ENCODE data around the gene PCBP3. TPM values are rescaled to one million over a fixed set of nuclear protein-coding genes. Genes with fewer than 3 reads are reported as not detected.

PCBP3 gene
- total and polyA plus RNA-seq, 10 of the 15 experiments (the other 5 are each of a cell fraction or from before 2014, with no cell fraction given), result 0.09 to 1.3 (median 0.46) TPM; not detected in 3

GRCh38 chr21:45742247-45742646, 98.7 kb downstream of the PCBP3 start (continued):
- TF ChIP-seq RELA (IDR thresholded peaks at IDR 0.05; ENCODE audit: borderline replicate concordance, partially characterized antibody) (no peak), SMAD1 (IDR thresholded peaks at IDR 0.05; ENCODE audit: low read depth, partially characterized antibody) (no peak), BCLAF1 (IDR thresholded peaks at IDR 0.05) (no peak)

- WGBS (ENCODE audit: insufficient coverage, insufficient replicate concordance, low lambda C conversion rate, missing lambda C conversion rate), result 58% methylated on average over 7 of the region's 7 CpGs
- intact Hi-C loops (cut with micrococcal nuclease; ENCODE audit: unreplicated experiment), result no loop called here
- RAD21 ChIA-PET (ENCODE audit: unreplicated experiment), result no interaction called here
These were observed 101.7 kb downstream of the PCBP3 start for GRCh38 chr21:45745256-45745655.

More at GRCh38 chr21:45745256-45745655, 101.7 kb downstream of the PCBP3 start:
- Histone ChIP-seq H3K4me3 (no peak overlapping the region), H3K27me3 (replicated peaks in 1 of 2; ENCODE audit: control insufficient read depth in 2 of 2, insufficient read depth in 2 of 2, low read length in 1 of 2) (no peaks in the 10 kb centered on the region), H3K79me2 (ENCODE audit: control insufficient read depth, insufficient read depth, low read length) (no peaks in the 10 kb centered on the region), H3K4me1 (ENCODE audit: control insufficient read depth, insufficient read depth, low read length) (no peaks in the 10 kb centered on the region), H3K4me2 (ENCODE audit: control insufficient read depth, insufficient read depth) (no peak overlapping the region), H4K20me1 (ENCODE audit: control insufficient read depth, insufficient read depth) (no peaks in the 10 kb centered on the region), H2AFZ (ENCODE audit: control insufficient read depth, low read depth, low read length) (no peak overlapping the region), H3K36me3 (ENCODE audit: control insufficient read depth in 2 of 2, insufficient read depth in 2 of 2, low read length in 1 of 2) (no peaks in the 10 kb centered on the region), H3K9ac (ENCODE audit: control insufficient read depth, insufficient read depth, low read length) (no peak overlapping the region), H3K9me3 (replicated peaks; ENCODE audit: control insufficient read depth, insufficient read depth, low read length) (no peaks in the 10 kb centered on the region; the same call in 1 of the 3 replicates), H3K27ac (ENCODE audit: control insufficient read depth, insufficient read depth) (no peak overlapping the region)
- no TSS peak for BruUV-seq (replicated peaks)
- TF ChIP-seq BCLAF1 (IDR thresholded peaks at IDR 0.05), result no peak
- no peak for TF ChIP-seq BMI1 (IDR thresholded peaks at IDR 0.05; ENCODE audit: borderline replicate concordance)
- TF ChIP-seq PBX3 (IDR thresholded peaks at IDR 0.05; ENCODE audit: insufficient replicate concordance, low read depth, low read length), result no peak
- no peak for TF ChIP-seq CUX1 (IDR thresholded peaks at IDR 0.05; ENCODE audit: insufficient replicate concordance, low read depth, low read length)
- TF ChIP-seq TAF1 (IDR thresholded peaks at IDR 0.05; ENCODE audit: borderline replicate concordance, low read depth, low read length), result no peak
- TF ChIP-seq TCF7 (IDR thresholded peaks at IDR 0.05; ENCODE audit: borderline replicate concordance), result no peak
- no peak for TF ChIP-seq SREBF1 (IDR thresholded peaks at IDR 0.05; ENCODE audit: low read length)
- TF ChIP-seq YY1 (IDR thresholded peaks at IDR 0.05; ENCODE audit: low read depth, low read length), result no peak
- ATAC-seq (no peak), FAIRE-seq (no peak), DNase-seq (ENCODE audit: low read depth, low spot score) (no peak)
- ChIA-PET SMC1A (ENCODE audit: uncharacterized antibody, unreplicated experiment) (interaction anchor here (0.6 kb wide), 1 partner anchor 18 kb away, joined by 3 read pairs; no protein-coding TSS in a partner anchor), CTCF (no interaction called here), POLR2A (interaction anchor here (0.5 kb wide), 1 partner anchor 18 kb away, joined by 4 read pairs; no protein-coding TSS in a partner anchor)
- in situ Hi-C loops (cut with MboI), result no loop called here

Measured in GM12878 (cell line).